ENCODE data around the gene GGA3. TPM values are rescaled to one million over a fixed set of nuclear protein-coding genes. Genes with fewer than 3 reads are reported as not detected.

The GGA3 gene
- total RNA-seq, 2 donors from 2014 or later, result 13.5 to 24.1 TPM

DNA sequence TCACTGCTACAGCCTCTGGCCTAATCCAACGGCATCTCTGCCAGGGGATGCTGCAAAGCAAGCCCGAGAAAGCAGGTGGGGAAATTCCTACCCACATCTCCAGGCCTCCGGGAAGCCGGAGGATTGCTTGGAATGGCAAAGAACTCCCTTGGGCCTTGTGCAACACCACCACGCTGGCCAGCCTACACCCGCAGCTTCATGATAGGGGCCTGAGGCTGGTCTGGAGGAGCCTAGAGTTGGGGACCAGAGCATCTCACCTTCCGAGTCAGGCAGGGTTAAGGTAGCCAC is 20.3 kb downstream of the GGA3 start:
- no peaks in the 10 kb centered on the region for H3K4me1 ChIP-seq
- peaks cover 12 to 56% of the 10 kb centered on the region in 2 donors for H3K36me3 ChIP-seq (replicated peaks in 1 of 2; ENCODE audit: insufficient read depth in 1 of 2, low read depth in 2 of 2)
- no peak for ATAC-seq
- intact Hi-C loops (cut with DNase I), result no loop called here
- no peaks in the 10 kb centered on the region for H3K27me3 ChIP-seq
- no peak for TF ChIP-seq POLR2A (IDR thresholded peaks at IDR 0.05)
- TF ChIP-seq CTCF (IDR thresholded peaks at IDR 0.05), result no peak
- whole genome bisulfite sequencing, 2 donors, result 77% methylated on average over 7 of the region's 7 CpGs; no CpG with 5 or more reads in 1 of the 2 donors
- H3K4me3 ChIP-seq, result no peak overlapping the region
- no peak overlapping the region for H3K27ac ChIP-seq
- DNase-seq, result no peak
- H3K9me3 ChIP-seq, result no peaks in the 10 kb centered on the region

- Histone ChIP-seq H3K27me3 (no peaks in the 10 kb centered on the region), H3K4me1 (no peaks in the 10 kb centered on the region), H3K9me3 (no peaks in the 10 kb centered on the region), H3K27ac (no peak overlapping the region), H3K4me3 (no peak overlapping the region), H3K36me3 (replicated peaks in 1 of 2; ENCODE audit: insufficient read depth in 1 of 2, low read depth in 2 of 2) (peaks cover 12 to 54% of the 10 kb centered on the region in 2 donors)
- peak in 1 of 4 donors; percentile 28 for DNase-seq
- no peak for ATAC-seq
- intact Hi-C loops (cut with DNase I), result no loop called here
- 64 to 77% methylated on average over 12 to 21 of the region's 23 CpGs for WGBS, 2 donors
- TF ChIP-seq CTCF (IDR thresholded peaks at IDR 0.05) (peak in 5 of 7 experiments; percentile 15 to 47 (median 38)), POLR2A (IDR thresholded peaks at IDR 0.05) (no peak)
Measured at GRCh38 chr17:75240394-75241142, 20.8 kb downstream of the GGA3 start.

DNA sequence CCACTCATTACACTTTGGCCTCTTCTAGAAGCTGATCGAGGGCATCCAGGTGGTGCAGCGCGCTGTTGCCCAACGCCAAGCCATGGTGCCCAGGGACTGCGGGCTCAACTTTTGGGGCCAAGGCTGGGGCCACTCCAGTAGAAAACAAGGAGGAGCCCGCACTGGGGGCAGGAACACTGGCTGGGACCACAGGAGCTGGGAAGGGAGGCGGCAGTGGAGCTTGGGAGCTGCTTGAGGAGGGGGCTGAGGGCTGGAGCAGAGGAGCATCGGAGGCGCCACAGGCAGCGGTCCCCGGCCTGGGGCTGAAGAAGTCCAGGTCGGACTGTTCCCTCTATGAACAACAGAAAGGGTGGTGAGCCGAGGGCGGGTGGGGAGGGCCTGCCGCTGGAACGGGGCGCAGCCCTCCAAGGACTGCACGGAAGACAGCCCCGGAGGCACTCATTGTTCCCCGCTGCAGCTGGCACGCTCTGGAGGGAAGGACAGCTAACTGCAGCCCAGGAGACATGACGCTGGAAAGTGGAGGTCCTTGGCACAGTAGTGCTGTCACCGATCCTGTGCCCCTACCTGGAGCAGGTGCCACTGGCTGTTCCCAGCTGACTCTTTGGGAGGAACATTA is 21.5 kb downstream of the GGA3 start:
- Histone ChIP-seq H3K36me3 (replicated peaks in 1 of 2; ENCODE audit: insufficient read depth in 1 of 2, low read depth in 2 of 2) (peaks cover 12 to 55% of the 10 kb centered on the region in 2 donors), H3K9me3 (no peaks in the 10 kb centered on the region), H3K27me3 (no peaks in the 10 kb centered on the region), H3K4me3 (no peak overlapping the region), H3K27ac (no peak overlapping the region), H3K4me1 (no peaks in the 10 kb centered on the region)
- WGBS, 2 donors, result 91% methylated on average over 23 of the region's 23 CpGs
- ATAC-seq (no peak), DNase-seq (no peak)
- intact Hi-C loops (cut with DNase I), result no loop called here
- TF ChIP-seq POLR2A (IDR thresholded peaks at IDR 0.05), result no peak
- no peak for TF ChIP-seq CTCF (IDR thresholded peaks at IDR 0.05)

DNA sequence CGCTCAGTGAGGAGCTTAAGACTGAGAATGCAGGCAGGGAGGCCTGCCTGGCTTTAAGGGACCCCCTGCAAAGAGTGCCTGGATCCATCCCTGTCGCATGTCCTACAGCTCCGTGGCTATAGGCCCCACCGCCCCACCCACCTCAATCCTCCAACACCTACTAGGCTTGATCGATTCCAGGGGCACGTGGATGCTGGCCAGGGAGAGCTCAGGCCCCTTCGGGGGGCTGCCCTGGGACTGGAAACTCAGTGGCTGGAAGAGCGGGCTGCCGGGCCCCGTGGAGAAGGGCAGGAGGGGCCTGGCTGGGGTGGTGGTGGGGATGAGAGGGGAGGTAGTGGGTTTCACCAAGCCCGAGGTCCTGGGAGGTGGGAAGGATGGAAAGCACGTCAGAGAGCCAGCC is 22.2 kb downstream of the GGA3 start:
- H3K27ac ChIP-seq, result peak overlapping the region in 1 of 4 donors; percentile 9
- H3K27me3 ChIP-seq, result no peaks in the 10 kb centered on the region
- peaks cover 12 to 53% of the 10 kb centered on the region in 2 donors for H3K36me3 ChIP-seq (replicated peaks in 1 of 2; ENCODE audit: insufficient read depth in 1 of 2, low read depth in 2 of 2)
- no peak overlapping the region for H3K4me3 ChIP-seq
- TF ChIP-seq CTCF (IDR thresholded peaks at IDR 0.05) (no peak), POLR2A (IDR thresholded peaks at IDR 0.05) (no peak)
- H3K9me3 ChIP-seq, result no peaks in the 10 kb centered on the region
- H3K4me1 ChIP-seq, result no peaks in the 10 kb centered on the region
- 85 to 93% methylated on average over 2 to 10 of the region's 12 CpGs for WGBS, 2 donors
- intact Hi-C loops (cut with DNase I), result no loop called here
- peak; percentile 5 for ATAC-seq
- no peak for DNase-seq
